ENCODE results near the gene TDRD1.

TDRD1 gene

DNA sequence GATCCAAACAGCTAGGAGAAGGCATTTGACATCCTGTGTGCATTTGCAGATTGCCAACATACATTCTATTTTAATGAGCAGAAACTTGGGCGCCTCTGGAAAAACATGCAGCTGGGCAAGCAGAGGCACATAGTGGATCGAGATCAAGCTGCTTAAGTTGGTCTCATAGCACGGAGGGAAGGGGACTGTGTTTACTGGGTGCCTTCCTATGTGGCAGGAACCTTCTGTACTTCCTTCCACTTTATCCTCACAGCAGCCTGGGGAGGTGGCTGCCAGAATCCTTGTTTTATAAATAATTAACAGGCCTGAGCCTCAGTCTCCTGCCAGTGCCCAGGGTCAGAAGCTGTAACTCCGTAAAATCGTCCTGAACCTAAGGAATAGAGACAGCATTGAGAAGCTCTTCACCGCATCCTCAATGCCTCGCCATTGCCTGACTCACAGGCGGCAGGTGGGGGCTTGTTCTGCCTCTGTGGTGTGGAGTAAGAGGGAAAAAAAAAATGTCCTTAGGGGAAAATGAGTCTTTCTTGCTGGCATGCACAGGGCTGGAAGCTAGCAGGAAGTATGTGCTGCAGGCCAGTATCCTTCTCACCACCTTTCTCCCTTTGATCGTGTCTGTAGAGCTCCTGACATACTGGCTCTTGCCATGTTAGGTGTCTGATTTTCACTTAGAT lies 66.1 kb downstream of the TDRD1 start:
- no peak for TF ChIP-seq SIN3A (IDR thresholded peaks at IDR 0.05; ENCODE audit: borderline replicate concordance, insufficient read depth, low read length)
- TF ChIP-seq REST (IDR thresholded peaks at IDR 0.05; ENCODE audit: insufficient read depth in 1 of 2, low read depth in 2 of 2, low read length in 2 of 2): no peak
- TF ChIP-seq FOXP2 (optimal IDR thresholded peaks at IDR 0.05; ENCODE audit: borderline replicate concordance, extremely low read depth, extremely low read length, insufficient read depth): no peak
- TF ChIP-seq TAF1 (IDR thresholded peaks at IDR 0.05; ENCODE audit: borderline replicate concordance, insufficient read depth, low read length): no peak
- no peak for TF ChIP-seq POLR2AphosphoS5 (IDR thresholded peaks at IDR 0.05; ENCODE audit: low read depth, low read length)

DNA sequence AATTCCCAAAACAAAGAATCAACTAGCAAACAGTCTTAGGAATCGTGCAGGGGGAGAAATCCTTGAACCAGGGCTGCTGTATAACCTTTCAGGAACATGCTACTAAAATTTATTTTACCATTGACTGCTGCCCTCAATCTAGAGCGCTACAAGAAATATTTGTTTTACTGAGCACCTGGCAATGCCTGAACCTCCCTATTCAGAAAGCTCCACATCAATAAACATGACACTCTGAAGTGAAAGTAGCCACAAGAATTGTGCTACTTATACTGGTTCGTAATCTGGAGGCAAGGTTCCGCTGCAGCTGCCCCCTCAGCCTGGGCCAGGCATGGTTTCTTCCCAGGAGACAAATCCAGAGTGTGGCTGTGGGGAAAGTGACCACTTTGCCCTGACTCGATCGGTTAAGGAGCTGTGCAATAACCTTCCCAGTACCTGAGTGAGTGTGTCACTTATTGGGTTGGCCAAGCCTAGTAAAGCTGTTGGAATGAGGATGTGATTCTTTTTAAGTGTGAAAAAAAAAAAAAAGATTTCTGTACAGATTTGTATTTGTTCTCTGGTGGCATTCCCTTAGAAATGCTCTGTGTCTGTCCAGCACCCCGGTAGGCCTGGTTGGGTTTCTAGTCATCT lies 67.6 kb downstream of the TDRD1 start:
- TF ChIP-seq REST (IDR thresholded peaks at IDR 0.05; ENCODE audit: insufficient read depth in 1 of 2, low read depth in 2 of 2, low read length in 2 of 2) (no peak), POLR2AphosphoS5 (IDR thresholded peaks at IDR 0.05; ENCODE audit: low read depth, low read length) (no peak), TAF1 (IDR thresholded peaks at IDR 0.05; ENCODE audit: borderline replicate concordance, insufficient read depth, low read length) (no peak)

- TF ChIP-seq REST (IDR thresholded peaks at IDR 0.05; ENCODE audit: insufficient read depth in 1 of 2, low read depth in 2 of 2, low read length in 2 of 2): no peak
- TF ChIP-seq POLR2AphosphoS5 (IDR thresholded peaks at IDR 0.05; ENCODE audit: low read depth, low read length): no peak
- TF ChIP-seq SIN3A (IDR thresholded peaks at IDR 0.05; ENCODE audit: borderline replicate concordance, insufficient read depth, low read length): no peak
- no peak for TF ChIP-seq TAF1 (IDR thresholded peaks at IDR 0.05; ENCODE audit: borderline replicate concordance, insufficient read depth, low read length)
- TF ChIP-seq FOXP2 (optimal IDR thresholded peaks at IDR 0.05; ENCODE audit: borderline replicate concordance, extremely low read depth, extremely low read length, insufficient read depth): no peak
Observed at GRCh38 chr10:114250236-114250635, 71.1 kb downstream of the TDRD1 start.

DNA sequence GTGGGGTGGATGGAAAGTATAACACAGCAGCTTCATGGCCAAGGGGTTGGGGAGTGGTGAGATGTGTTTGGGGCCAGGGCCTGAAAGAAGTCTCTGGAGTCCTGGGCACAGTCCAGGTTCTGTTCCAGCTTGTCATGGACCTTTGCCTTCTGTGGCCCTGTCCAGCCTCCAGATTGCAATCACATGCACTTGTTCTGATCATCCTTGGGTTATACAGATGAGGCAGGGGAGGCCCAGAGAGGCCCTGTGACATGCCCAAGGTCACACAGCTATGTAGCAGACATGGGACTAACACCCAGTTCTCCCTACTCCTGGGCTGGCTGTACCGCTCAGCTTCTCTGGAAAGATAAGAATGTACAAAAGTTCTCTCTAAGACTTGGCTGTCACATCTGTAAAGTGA lies 71.6 kb downstream of the TDRD1 start:
- TF ChIP-seq FOXP2 (optimal IDR thresholded peaks at IDR 0.05; ENCODE audit: borderline replicate concordance, extremely low read depth, extremely low read length, insufficient read depth): no peak
- TF ChIP-seq REST (IDR thresholded peaks at IDR 0.05; ENCODE audit: insufficient read depth in 1 of 2, low read depth in 2 of 2, low read length in 2 of 2): no peak
- TF ChIP-seq POLR2AphosphoS5 (IDR thresholded peaks at IDR 0.05; ENCODE audit: low read depth, low read length): no peak
- no peak for TF ChIP-seq SIN3A (IDR thresholded peaks at IDR 0.05; ENCODE audit: borderline replicate concordance, insufficient read depth, low read length)
- no peak for TF ChIP-seq TAF1 (IDR thresholded peaks at IDR 0.05; ENCODE audit: borderline replicate concordance, insufficient read depth, low read length)

Data from PFSK-1 (cell line).